Astrocyte (in vitro differentiated cells and primary cell): Measurements from ENCODE around the gene C19orf53. TPM values are rescaled to one million over a fixed set of nuclear protein-coding genes. Genes with fewer than 3 reads are reported as not detected.
"Not testable (repeated sequence)": the region's sequence is repeated elsewhere in the genome, so short reads cannot be mapped to it uniquely, and the experiment has no call there.

Experiments used
- DNase-seq: peaks from one replicate; pipeline ENCODE4 v3.0.0-alpha.2; 2010; ENCODE audit warnings: low read depth
- FAIRE-seq: peaks from 2 replicates; lab custom pipeline; 2011; peaks lifted over from hg19 to GRCh38; lab: Jason Lieb, UNC
- H2AFZ ChIP-seq: 2 replicates; pipeline ENCODE4 v1.6.0; 2012; ENCODE audit warnings: low read depth, low read length, inconsistent platforms
- H3K27ac ChIP-seq: 2 replicates; pipeline ENCODE4 v1.5.1; 2011; ENCODE audit warnings: low read depth, low read length, inconsistent platforms
- H3K27me3 ChIP-seq: 2 replicates; pipeline ENCODE4 v1.6.0; 2011; ENCODE audit warnings: low read length, inconsistent platforms; ENCODE audit not compliant: insufficient read depth
- H3K36me3 ChIP-seq: 2 replicates; pipeline ENCODE4 v1.5.1; 2011; ENCODE audit warnings: low read length, inconsistent platforms; ENCODE audit not compliant: insufficient read depth
- H3K4me1 ChIP-seq: 2 replicates; pipeline ENCODE4 v1.5.1; 2011; ENCODE audit warnings: low read length, inconsistent platforms; ENCODE audit not compliant: insufficient read depth
- H3K4me2 ChIP-seq: 2 replicates; pipeline ENCODE4 v1.6.0; 2012; ENCODE audit warnings: low read length, inconsistent platforms
- H3K4me3 ChIP-seq: 2 replicates; pipeline ENCODE4 v1.5.1; 2011; ENCODE audit warnings: low read depth, mild to moderate bottlenecking, low read length, inconsistent platforms; ENCODE audit not compliant: insufficient read depth
- H3K79me2 ChIP-seq: 2 replicates; pipeline ENCODE4 v1.6.0; 2012; ENCODE audit warnings: mild to moderate bottlenecking, low read length, inconsistent platforms; ENCODE audit not compliant: insufficient read depth
- H3K9ac ChIP-seq: 2 replicates; pipeline ENCODE4 v1.6.0; 2012; ENCODE audit warnings: mild to moderate bottlenecking, low read length, inconsistent platforms
- H3K9me3 ChIP-seq: 2 replicates; pipeline ENCODE4 v1.5.1; 2012; ENCODE audit warnings: low read depth, mild to moderate bottlenecking, low read length, inconsistent platforms; ENCODE audit not compliant: insufficient read depth
- H4K20me1 ChIP-seq: 2 replicates; pipeline ENCODE4 v1.6.0; 2012; ENCODE audit warnings: low read length, inconsistent platforms; ENCODE audit not compliant: insufficient read depth
- H3K27ac Mint-ChIP-seq: one replicate; pipeline ENCODE4 v1.8.0; 2021; ENCODE audit warnings: mild to moderate bottlenecking, mixed read lengths; ENCODE audit not compliant: unreplicated experiment
- H3K27me3 Mint-ChIP-seq: one replicate; pipeline ENCODE4 v1.8.0; 2021; ENCODE audit warnings: low read depth, mixed read lengths; ENCODE audit not compliant: unreplicated experiment
- H3K36me3 Mint-ChIP-seq: one replicate; pipeline ENCODE4 v1.8.0; 2021; ENCODE audit warnings: low read depth, mixed read lengths; ENCODE audit not compliant: unreplicated experiment
- H3K4me1 Mint-ChIP-seq: one replicate; pipeline ENCODE4 v1.8.0; 2021; ENCODE audit warnings: low read depth, mixed read lengths; ENCODE audit not compliant: unreplicated experiment
- H3K4me3 Mint-ChIP-seq: one replicate; pipeline ENCODE4 v1.8.0; 2021; ENCODE audit warnings: mild to moderate bottlenecking, moderate library complexity, mixed read lengths; ENCODE audit not compliant: unreplicated experiment
- H3K9me3 Mint-ChIP-seq: one replicate; pipeline ENCODE4 v1.8.0; 2021; ENCODE audit warnings: mild to moderate bottlenecking, mixed read lengths; ENCODE audit not compliant: unreplicated experiment
- EZH2 ChIP-seq: IDR thresholded peaks from 2 replicates; pipeline ENCODE4 v1.6.1; 2012; ENCODE audit warnings: mild to moderate bottlenecking, low read length, inconsistent platforms; ENCODE audit not compliant: insufficient read depth
- total RNA-seq: library from RNA; stranded (reverse); gene quantifications from 2 replicates; pipeline ENCODE4 v1.2.1, GENCODE V29; 2021
- TF ChIP-seq, protein P1 (sequence below): IDR thresholded peaks from 2 replicates; pipeline ENCODE4 v1.5.1; 2011; ENCODE audit warnings: low read depth, mild to moderate bottlenecking, inconsistent platforms, low read length, moderate library complexity; ENCODE audit not compliant: insufficient read depth

Gene C19orf53
- total RNA-seq, 1 donor from 2014 or later = 138 TPM

DNA sequence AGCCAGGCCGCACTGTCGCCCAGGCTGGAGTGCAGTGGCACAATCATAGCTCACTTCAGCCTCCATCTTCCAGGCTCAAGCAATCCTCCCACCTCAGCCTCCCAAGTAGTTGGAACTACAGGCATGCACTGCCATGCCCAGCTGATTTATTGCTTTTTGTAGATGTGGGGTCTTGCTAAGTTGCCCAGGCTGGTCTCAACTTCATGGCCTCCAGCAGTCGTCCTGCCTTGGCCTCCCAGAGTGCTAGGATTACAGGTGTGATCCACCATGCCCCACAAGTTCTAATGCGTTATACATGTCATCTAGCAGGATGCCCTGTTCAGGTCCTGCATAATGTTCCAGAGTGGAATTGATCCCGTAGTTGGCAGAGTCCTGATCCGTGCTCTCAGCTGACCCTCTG is 4.6 kb downstream of the C19orf53 start:
- Histone ChIP-seq H3K4me1 (peaks cover 13% of the 10 kb centered on the region), H3K4me2 (no peak overlapping the region), H3K9me3 (no peaks in the 10 kb centered on the region), H3K4me3 (no peak overlapping the region), H3K36me3 (peaks cover 18% of the 10 kb centered on the region), H3K27me3 (no peaks in the 10 kb centered on the region), H3K9ac (no peak overlapping the region), H3K27ac (no peak overlapping the region), H2AFZ (no peak overlapping the region), H4K20me1 (peaks cover 28% of the 10 kb centered on the region), H3K79me2 (peaks cover 45% of the 10 kb centered on the region)
- H3K27me3 Mint-ChIP-seq = no peaks in the 10 kb centered on the region
- no peak overlapping the region for H3K4me3 Mint-ChIP-seq
- no peak for TF ChIP-seq EZH2
- TF ChIP-seq, protein P1, sequence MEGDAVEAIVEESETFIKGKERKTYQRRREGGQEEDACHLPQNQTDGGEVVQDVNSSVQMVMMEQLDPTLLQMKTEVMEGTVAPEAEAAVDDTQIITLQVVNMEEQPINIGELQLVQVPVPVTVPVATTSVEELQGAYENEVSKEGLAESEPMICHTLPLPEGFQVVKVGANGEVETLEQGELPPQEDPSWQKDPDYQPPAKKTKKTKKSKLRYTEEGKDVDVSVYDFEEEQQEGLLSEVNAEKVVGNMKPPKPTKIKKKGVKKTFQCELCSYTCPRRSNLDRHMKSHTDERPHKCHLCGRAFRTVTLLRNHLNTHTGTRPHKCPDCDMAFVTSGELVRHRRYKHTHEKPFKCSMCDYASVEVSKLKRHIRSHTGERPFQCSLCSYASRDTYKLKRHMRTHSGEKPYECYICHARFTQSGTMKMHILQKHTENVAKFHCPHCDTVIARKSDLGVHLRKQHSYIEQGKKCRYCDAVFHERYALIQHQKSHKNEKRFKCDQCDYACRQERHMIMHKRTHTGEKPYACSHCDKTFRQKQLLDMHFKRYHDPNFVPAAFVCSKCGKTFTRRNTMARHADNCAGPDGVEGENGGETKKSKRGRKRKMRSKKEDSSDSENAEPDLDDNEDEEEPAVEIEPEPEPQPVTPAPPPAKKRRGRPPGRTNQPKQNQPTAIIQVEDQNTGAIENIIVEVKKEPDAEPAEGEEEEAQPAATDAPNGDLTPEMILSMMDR = no peak
- H3K36me3 Mint-ChIP-seq = peaks cover 19% of the 10 kb centered on the region
- DNase-seq = no peak
- peaks cover 21% of the 10 kb centered on the region for H3K4me1 Mint-ChIP-seq
- H3K9me3 Mint-ChIP-seq = no peaks in the 10 kb centered on the region
- FAIRE-seq = no peak
- H3K27ac Mint-ChIP-seq = no peak overlapping the region

DNA sequence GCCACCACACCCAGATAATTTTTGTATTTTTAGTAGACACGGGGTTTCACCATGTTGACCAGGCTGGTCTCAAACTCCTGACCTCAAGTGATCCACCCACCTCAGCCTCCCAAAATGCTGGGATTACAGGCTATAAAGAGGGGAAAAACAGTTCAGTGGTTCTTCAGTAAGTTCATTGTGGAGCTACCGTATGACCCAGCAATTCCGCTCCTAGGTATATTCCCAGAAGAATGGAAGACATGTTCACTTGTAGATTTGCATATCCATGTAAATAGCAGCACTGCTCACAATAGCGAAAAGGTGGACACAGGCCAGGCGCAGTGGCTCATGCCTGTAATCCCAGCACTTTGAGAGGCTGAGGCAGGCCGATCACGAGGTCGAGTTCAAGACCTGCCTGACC is 5.5 kb downstream of the C19orf53 start:
- H3K4me2 ChIP-seq, H3K9ac ChIP-seq, FAIRE-seq, H3K9me3 Mint-ChIP-seq, H3K27ac ChIP-seq, H3K27me3 ChIP-seq, H3K27me3 Mint-ChIP-seq, DNase-seq, H3K27ac Mint-ChIP-seq, H2AFZ ChIP-seq, H3K9me3 ChIP-seq, H3K4me3 Mint-ChIP-seq, H3K4me3 ChIP-seq: not testable (repeated sequence)
- Histone ChIP-seq H3K79me2 (peaks cover 39% of the 10 kb centered on the region), H3K36me3 (peaks cover 18% of the 10 kb centered on the region), H3K4me1 (peaks cover 13% of the 10 kb centered on the region), H4K20me1 (peaks cover 28% of the 10 kb centered on the region)
- Mint-ChIP-seq H3K4me1 (peaks cover 21% of the 10 kb centered on the region), H3K36me3 (peaks cover 19% of the 10 kb centered on the region)

DNA sequence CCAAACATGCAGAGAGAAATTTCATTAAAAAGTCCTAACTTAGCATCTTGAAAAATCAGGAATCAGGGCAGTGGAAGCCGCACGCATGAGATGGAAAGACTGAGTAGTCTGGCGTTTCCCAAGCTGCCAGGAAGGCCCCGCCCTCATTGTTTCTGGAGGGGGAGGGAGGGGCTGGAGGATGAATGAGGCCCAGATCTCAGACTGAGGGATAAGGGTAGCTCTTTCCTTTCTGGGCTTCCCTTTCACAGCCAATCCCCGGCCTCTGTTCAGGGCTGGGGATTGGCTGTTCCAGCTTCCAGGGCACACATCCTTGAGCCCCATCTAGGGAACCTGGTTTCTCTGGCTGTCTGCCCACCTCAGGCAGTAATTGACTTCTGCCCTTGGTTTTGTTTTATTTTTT is 7.3 kb downstream of the C19orf53 start:
- H3K27me3 Mint-ChIP-seq = no peaks in the 10 kb centered on the region
- Histone ChIP-seq H3K27ac (peak overlapping the region; percentile 64), H2AFZ (no peak overlapping the region), H3K4me3 (no peak overlapping the region), H3K4me1 (peaks cover 8% of the 10 kb centered on the region), H3K36me3 (peaks cover 14% of the 10 kb centered on the region), H3K4me2 (peak overlapping the region; percentile 5), H4K20me1 (peaks cover 14% of the 10 kb centered on the region), H3K9me3 (no peaks in the 10 kb centered on the region), H3K9ac (peak overlapping the region; percentile 19), H3K27me3 (no peaks in the 10 kb centered on the region), H3K79me2 (peaks cover 22% of the 10 kb centered on the region)
- DNase-seq = peak; percentile 91
- peaks cover 19% of the 10 kb centered on the region for H3K36me3 Mint-ChIP-seq
- peak overlapping the region; percentile 27 for H3K4me3 Mint-ChIP-seq
- TF ChIP-seq, protein P1 = no peak
- no peak for TF ChIP-seq EZH2
- H3K27ac Mint-ChIP-seq = peak overlapping the region; percentile 56
- H3K4me1 Mint-ChIP-seq = peaks cover 17% of the 10 kb centered on the region
- no peaks in the 10 kb centered on the region for H3K9me3 Mint-ChIP-seq
- no peak for FAIRE-seq
